HL-60 (cell line): ENCODE measurements around the gene CCDC69.

Experiments used
- DNase-seq, 2 experiments: peaks; one replicate each; pipeline ENCODE4 v3.0.0-alpha.2; 2010 to 2020; ENCODE audit warnings: low read depth in 1 of 2, low spot score in 1 of 2
- H3K27ac ChIP-seq: fragments of 250-450 bp; sonication (Bioruptor Pico); replicated peaks from 2 replicates; pipeline ENCODE4 v1.5.1; 2020; ENCODE audit warnings: mild to moderate bottlenecking, moderate library complexity
- H3K27me3 ChIP-seq: fragments of 250-450 bp; sonication (Bioruptor Pico); 2 replicates; pipeline ENCODE4 v1.5.1; 2021; ENCODE audit warnings: mild to moderate bottlenecking, moderate library complexity; ENCODE audit not compliant: insufficient read depth, poor library complexity, severe bottlenecking
- H3K4me3 ChIP-seq: replicated peaks from 2 replicates; pipeline ENCODE4 v1.5.1; 2011; ENCODE audit warnings: mild to moderate bottlenecking, control low read depth, low read length; ENCODE audit not compliant: insufficient read depth
- CTCF ChIP-seq: IDR thresholded peaks from one replicate; pipeline ENCODE4 v1.5.1; 2011; ENCODE audit warnings: low read length, control low read depth, inconsistent platforms; ENCODE audit not compliant: insufficient read depth
- GABPA ChIP-seq: IDR thresholded peaks from 2 replicates; pipeline ENCODE4 v1.6.1; 2012; ENCODE audit warnings: low read depth
- POLR2AphosphoS5 ChIP-seq: IDR thresholded peaks from 2 replicates; pipeline ENCODE4 v1.6.1; 2012; ENCODE audit warnings: low read depth
- SPI1 ChIP-seq: IDR thresholded peaks from 2 replicates; pipeline ENCODE4 v1.6.1; 2012; ENCODE audit warnings: low read depth, mild to moderate bottlenecking, borderline replicate concordance
- TF ChIP-seq, protein P1 (sequence below): IDR thresholded peaks from 2 replicates; pipeline ENCODE4 v1.6.1; 2012; ENCODE audit warnings: low read depth; ENCODE audit not compliant: insufficient replicate concordance

CCDC69 gene

GRCh38 chr5:151251621-151252020, 27.7 kb upstream of the CCDC69 start:
- no peak overlapping the region for H3K4me3 ChIP-seq
- no peak for DNase-seq
- no peaks in the 10 kb centered on the region for H3K27me3 ChIP-seq
- TF ChIP-seq POLR2AphosphoS5 (no peak), SPI1 (no peak), CTCF (no peak), GABPA (no peak)
- TF ChIP-seq, protein P1, sequence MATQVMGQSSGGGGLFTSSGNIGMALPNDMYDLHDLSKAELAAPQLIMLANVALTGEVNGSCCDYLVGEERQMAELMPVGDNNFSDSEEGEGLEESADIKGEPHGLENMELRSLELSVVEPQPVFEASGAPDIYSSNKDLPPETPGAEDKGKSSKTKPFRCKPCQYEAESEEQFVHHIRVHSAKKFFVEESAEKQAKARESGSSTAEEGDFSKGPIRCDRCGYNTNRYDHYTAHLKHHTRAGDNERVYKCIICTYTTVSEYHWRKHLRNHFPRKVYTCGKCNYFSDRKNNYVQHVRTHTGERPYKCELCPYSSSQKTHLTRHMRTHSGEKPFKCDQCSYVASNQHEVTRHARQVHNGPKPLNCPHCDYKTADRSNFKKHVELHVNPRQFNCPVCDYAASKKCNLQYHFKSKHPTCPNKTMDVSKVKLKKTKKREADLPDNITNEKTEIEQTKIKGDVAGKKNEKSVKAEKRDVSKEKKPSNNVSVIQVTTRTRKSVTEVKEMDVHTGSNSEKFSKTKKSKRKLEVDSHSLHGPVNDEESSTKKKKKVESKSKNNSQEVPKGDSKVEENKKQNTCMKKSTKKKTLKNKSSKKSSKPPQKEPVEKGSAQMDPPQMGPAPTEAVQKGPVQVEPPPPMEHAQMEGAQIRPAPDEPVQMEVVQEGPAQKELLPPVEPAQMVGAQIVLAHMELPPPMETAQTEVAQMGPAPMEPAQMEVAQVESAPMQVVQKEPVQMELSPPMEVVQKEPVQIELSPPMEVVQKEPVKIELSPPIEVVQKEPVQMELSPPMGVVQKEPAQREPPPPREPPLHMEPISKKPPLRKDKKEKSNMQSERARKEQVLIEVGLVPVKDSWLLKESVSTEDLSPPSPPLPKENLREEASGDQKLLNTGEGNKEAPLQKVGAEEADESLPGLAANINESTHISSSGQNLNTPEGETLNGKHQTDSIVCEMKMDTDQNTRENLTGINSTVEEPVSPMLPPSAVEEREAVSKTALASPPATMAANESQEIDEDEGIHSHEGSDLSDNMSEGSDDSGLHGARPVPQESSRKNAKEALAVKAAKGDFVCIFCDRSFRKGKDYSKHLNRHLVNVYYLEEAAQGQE = no peak
- H3K27ac ChIP-seq = peak overlapping the region; percentile 84

GRCh38 chr5:151251001-151251551, 27.2 kb upstream of the CCDC69 start:
- no peak overlapping the region for H3K27ac ChIP-seq
- no peak for DNase-seq
- TF ChIP-seq GABPA = no peak
- TF ChIP-seq, protein P1 = no peak
- TF ChIP-seq POLR2AphosphoS5 = no peak
- no peak for TF ChIP-seq CTCF
- no peak for TF ChIP-seq SPI1

GRCh38 chr5:151250346-151251000, 26.6 kb upstream of the CCDC69 start:
- H3K27me3 ChIP-seq = no peaks in the 10 kb centered on the region
- no peak for TF ChIP-seq POLR2AphosphoS5
- no peak for TF ChIP-seq SPI1
- TF ChIP-seq, protein P1 = no peak
- TF ChIP-seq CTCF = no peak
- TF ChIP-seq GABPA = no peak
- H3K27ac ChIP-seq = no peak overlapping the region
- DNase-seq = no peak
- no peak overlapping the region for H3K4me3 ChIP-seq

More at GRCh38 chr5:151251001-151251551, 27.2 kb upstream of the CCDC69 start:
- no peak overlapping the region for H3K4me3 ChIP-seq
- H3K27me3 ChIP-seq = no peaks in the 10 kb centered on the region
